ENCODE results near the gene DCAF4. TPM values are rescaled to one million over a fixed set of nuclear protein-coding genes. Genes with fewer than 3 reads are reported as not detected.

Gene DCAF4, protein sequence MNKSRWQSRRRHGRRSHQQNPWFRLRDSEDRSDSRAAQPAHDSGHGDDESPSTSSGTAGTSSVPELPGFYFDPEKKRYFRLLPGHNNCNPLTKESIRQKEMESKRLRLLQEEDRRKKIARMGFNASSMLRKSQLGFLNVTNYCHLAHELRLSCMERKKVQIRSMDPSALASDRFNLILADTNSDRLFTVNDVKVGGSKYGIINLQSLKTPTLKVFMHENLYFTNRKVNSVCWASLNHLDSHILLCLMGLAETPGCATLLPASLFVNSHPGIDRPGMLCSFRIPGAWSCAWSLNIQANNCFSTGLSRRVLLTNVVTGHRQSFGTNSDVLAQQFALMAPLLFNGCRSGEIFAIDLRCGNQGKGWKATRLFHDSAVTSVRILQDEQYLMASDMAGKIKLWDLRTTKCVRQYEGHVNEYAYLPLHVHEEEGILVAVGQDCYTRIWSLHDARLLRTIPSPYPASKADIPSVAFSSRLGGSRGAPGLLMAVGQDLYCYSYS
- total RNA-seq: 7.9 and 25.7 TPM in 2 replicates

DNA sequence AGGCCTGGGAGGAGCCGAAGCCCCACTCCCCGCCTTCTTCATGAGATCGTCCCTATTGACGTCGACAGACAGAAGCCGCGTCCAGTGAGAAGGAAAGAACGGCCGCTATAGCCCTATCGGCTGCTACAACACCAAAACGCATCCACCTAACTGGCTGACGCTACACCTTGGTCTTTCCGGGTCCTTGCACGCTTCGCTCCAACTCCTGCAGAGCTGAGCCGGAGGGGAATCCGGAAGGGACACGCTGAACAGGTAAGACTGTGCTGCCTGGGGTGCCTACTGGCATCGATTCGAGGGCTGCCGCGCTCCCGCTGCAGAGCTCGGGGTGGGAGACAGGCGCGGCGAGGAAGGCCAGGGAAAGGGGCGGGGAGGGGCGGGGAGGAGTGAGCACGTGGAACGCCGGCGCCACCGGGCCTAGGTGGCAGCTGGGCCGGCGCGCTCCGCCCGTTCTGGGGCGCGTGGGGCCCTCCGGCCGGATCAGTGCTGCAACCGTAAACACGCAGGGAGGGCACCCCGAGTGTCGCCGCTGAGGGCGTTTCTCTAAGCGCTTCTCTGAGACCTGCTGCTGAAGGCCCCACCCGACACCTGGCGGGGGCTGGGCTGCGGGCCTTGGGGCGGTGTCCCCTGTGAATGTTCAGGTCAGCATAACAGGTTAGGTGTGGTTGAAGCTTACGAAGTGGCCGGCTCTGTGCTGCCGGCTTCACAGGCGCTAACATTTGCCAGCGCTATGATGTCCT lies at the start of gene DCAF4:
TSS of gene DCAF4 (plus strand) at position 173 of the 737 bp plus-strand sequence. CDS start 11,515 bp downstream, outside the sequence.

DNA sequence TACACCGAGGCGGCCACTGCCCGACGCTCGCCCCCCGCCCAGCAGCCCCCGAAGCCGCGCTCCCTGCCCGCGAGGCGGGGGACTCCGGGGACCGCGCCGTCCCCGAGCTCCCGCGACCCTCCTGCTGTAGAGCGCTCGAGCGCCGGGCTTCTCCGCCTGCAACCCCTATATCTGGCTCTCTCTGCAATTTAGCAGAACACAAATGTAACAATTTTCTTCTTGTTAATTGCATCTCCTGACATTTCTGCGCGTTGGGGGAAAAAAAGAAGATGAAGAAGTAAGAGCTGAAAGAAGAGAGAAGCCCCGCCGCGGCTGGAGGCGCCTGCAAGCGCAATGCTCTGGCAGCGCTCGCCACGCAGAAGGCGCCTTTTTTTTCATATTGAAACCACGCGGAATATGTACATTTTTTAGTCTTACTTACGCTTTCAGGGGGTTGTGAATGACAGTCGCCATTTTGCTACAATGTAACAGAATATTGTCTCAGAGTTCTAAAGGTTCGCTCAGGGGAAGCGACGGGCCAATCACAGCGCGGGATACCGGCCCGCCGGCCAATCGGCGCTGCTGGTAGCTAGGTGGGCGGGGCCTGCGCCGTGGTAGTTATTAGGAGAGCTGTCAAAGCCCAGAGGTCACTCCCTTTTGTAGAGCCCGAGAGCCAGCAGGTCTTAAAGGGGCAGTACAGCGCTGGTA lies 32.5 kb upstream of the DCAF4 start, which contains the start of gene DPF3:
TSS of gene DPF3 (minus strand) at position 466 of the 687 bp plus-strand sequence. CDS start at position 453, 13 bp downstream.

Other genes starting within 250 kb of the DCAF4 start
- gene DPF3, start 32.4 kb upstream of the DCAF4 start, total RNA-seq: 6.1 and 6.2 TPM in 2 replicates
- gene ZFYVE1, start 100.6 kb downstream of the DCAF4 start, total RNA-seq: 10.4 and 13.0 TPM in 2 replicates
- gene RBM25, start 132.1 kb downstream of the DCAF4 start, total RNA-seq: 28.5 and 41.6 TPM in 2 replicates
- gene PSEN1, start 210.0 kb downstream of the DCAF4 start, total RNA-seq: 61.9 and 66.0 TPM in 2 replicates